Muscle layer of duodenum (tissue), 2 donors: ENCODE data around the gene PANX3.

Experiments used
- H3K27ac ChIP-seq: one replicate; pipeline ENCODE4 v1.7.0; 2013; ENCODE audit warnings: mild to moderate bottlenecking, low read length
- H3K27me3 ChIP-seq: one replicate; pipeline ENCODE4 v1.7.0; 2013; ENCODE audit warnings: low read depth, mild to moderate bottlenecking, control low read depth, low read length
- H3K36me3 ChIP-seq, 2 donors: one replicate each; pipeline ENCODE4 v1.7.0; 2013; ENCODE audit warnings: low read length in 2 of 2, control low read depth in 1 of 2, mild to moderate bottlenecking in 1 of 2; ENCODE audit not compliant: insufficient read depth in 2 of 2, control insufficient read depth in 1 of 2
- H3K4me1 ChIP-seq, 2 donors: one replicate each; pipeline ENCODE4 v1.7.0; 2013; ENCODE audit warnings: low read length in 2 of 2, mild to moderate bottlenecking in 2 of 2, control low read depth in 1 of 2, moderate library complexity in 1 of 2; ENCODE audit not compliant: insufficient read depth in 2 of 2, control insufficient read depth in 1 of 2
- H3K4me3 ChIP-seq, 2 donors: one replicate each; pipeline ENCODE4 v1.7.0; 2013; ENCODE audit warnings: low read length in 2 of 2, low read depth in 1 of 2, mild to moderate bottlenecking in 1 of 2
- H3K9me3 ChIP-seq, 2 donors: one replicate each; pipeline ENCODE4 v1.7.0; 2013; ENCODE audit warnings: low read length in 2 of 2, control low read depth in 1 of 2, mild to moderate bottlenecking in 1 of 2; ENCODE audit not compliant: control insufficient read depth in 1 of 2
- donor health status: healthy.

PANX3 gene

GRCh38 chr11:124622531-124623451, 11.6 kb downstream of the PANX3 start, which contains the start of gene TBRG1:
Gene TBRG1, plus strand, starts transcription at chr11:124622864. Its CDS starts 220 bp downstream, at chr11:124623084.
- peaks cover 0 to 19% of the 10 kb centered on the region in 2 donors for H3K4me1 ChIP-seq
- H3K27ac ChIP-seq: peak within 1 kb of the TSS; percentile 95
- no peaks in the 10 kb centered on the region for H3K27me3 ChIP-seq
- no peaks in the 10 kb centered on the region for H3K9me3 ChIP-seq
- H3K36me3 ChIP-seq: peaks cover 23 to 27% of the 10 kb centered on the region in 2 donors
- peak within 1 kb of the TSS; percentile 80 to 93 for H3K4me3 ChIP-seq

- H3K27ac ChIP-seq: peak overlapping the region; percentile 95
- H3K4me1 ChIP-seq: peaks cover 0 to 19% of the 10 kb centered on the region in 2 donors
- no peaks in the 10 kb centered on the region for H3K9me3 ChIP-seq
- no peaks in the 10 kb centered on the region for H3K27me3 ChIP-seq
- peaks cover 23 to 34% of the 10 kb centered on the region in 2 donors for H3K36me3 ChIP-seq
- H3K4me3 ChIP-seq: peak overlapping the region; percentile 80 to 93
Observed at GRCh38 chr11:124623861-124624525, 12.8 kb downstream of the PANX3 start.

GRCh38 chr11:124625504-124626168, 14.4 kb downstream of the PANX3 start:
- no peaks in the 10 kb centered on the region for H3K9me3 ChIP-seq
- peaks cover 0 to 19% of the 10 kb centered on the region in 2 donors for H3K4me1 ChIP-seq
- H3K27ac ChIP-seq: no peak overlapping the region
- H3K36me3 ChIP-seq: peaks cover 31 to 43% of the 10 kb centered on the region in 2 donors
- H3K27me3 ChIP-seq: no peaks in the 10 kb centered on the region
- no peak overlapping the region for H3K4me3 ChIP-seq

GRCh38 chr11:124627546-124627945, 16.3 kb downstream of the PANX3 start:
- Histone ChIP-seq H3K9me3 (no peaks in the 10 kb centered on the region), H3K4me3 (no peak overlapping the region), H3K4me1 (peaks cover 0 to 19% of the 10 kb centered on the region in 2 donors), H3K27me3 (no peaks in the 10 kb centered on the region), H3K36me3 (peaks cover 48 to 62% of the 10 kb centered on the region in 2 donors), H3K27ac (no peak overlapping the region)

GRCh38 chr11:124629961-124630360, 18.7 kb downstream of the PANX3 start:
- peaks cover 62 to 75% of the 10 kb centered on the region in 2 donors for H3K36me3 ChIP-seq
- H3K27ac ChIP-seq: no peak overlapping the region
- H3K4me3 ChIP-seq: no peak overlapping the region
- peaks cover 0 to 3% of the 10 kb centered on the region in 2 donors for H3K4me1 ChIP-seq
- no peaks in the 10 kb centered on the region for H3K27me3 ChIP-seq
- H3K9me3 ChIP-seq: no peaks in the 10 kb centered on the region

- H3K4me1 ChIP-seq: no peaks in the 10 kb centered on the region
Observed at GRCh38 chr11:124633355-124633754, 22.1 kb downstream of the PANX3 start.

GRCh38 chr11:124635932-124636331, 24.7 kb downstream of the PANX3 start:
- Histone ChIP-seq H3K4me1 (no peaks in the 10 kb centered on the region), H3K4me3 (no peak overlapping the region), H3K36me3 (peaks cover 54 to 80% of the 10 kb centered on the region in 2 donors), H3K27me3 (no peaks in the 10 kb centered on the region), H3K27ac (no peak overlapping the region), H3K9me3 (no peaks in the 10 kb centered on the region)

More at GRCh38 chr11:124633355-124633754, 22.1 kb downstream of the PANX3 start:
- Histone ChIP-seq H3K9me3 (no peaks in the 10 kb centered on the region), H3K27ac (no peak overlapping the region), H3K4me3 (no peak overlapping the region), H3K36me3 (peaks cover 62 to 83% of the 10 kb centered on the region in 2 donors), H3K27me3 (no peaks in the 10 kb centered on the region)

- Histone ChIP-seq H3K4me3 (no peak overlapping the region), H3K36me3 (peaks cover 32 to 54% of the 10 kb centered on the region in 2 donors), H3K9me3 (no peaks in the 10 kb centered on the region), H3K27me3 (no peaks in the 10 kb centered on the region), H3K27ac (no peak overlapping the region), H3K4me1 (no peaks in the 10 kb centered on the region)
Observed at GRCh38 chr11:124638500-124638899, 27.3 kb downstream of the PANX3 start.

GRCh38 chr11:124639186-124639585, 28.0 kb downstream of the PANX3 start:
- peaks cover 28 to 50% of the 10 kb centered on the region in 2 donors for H3K36me3 ChIP-seq

GRCh38 chr11:124640666-124641065, 29.4 kb downstream of the PANX3 start:
- Histone ChIP-seq H3K9me3 (no peaks in the 10 kb centered on the region), H3K4me3 (no peak overlapping the region), H3K4me1 (peaks cover 0 to 6% of the 10 kb centered on the region in 2 donors), H3K27me3 (no peaks in the 10 kb centered on the region), H3K36me3 (peaks cover 20 to 42% of the 10 kb centered on the region in 2 donors), H3K27ac (no peak overlapping the region)

More at GRCh38 chr11:124639186-124639585, 28.0 kb downstream of the PANX3 start:
- no peaks in the 10 kb centered on the region for H3K9me3 ChIP-seq
- no peak overlapping the region for H3K27ac ChIP-seq
- H3K27me3 ChIP-seq: no peaks in the 10 kb centered on the region
- H3K4me3 ChIP-seq: no peak overlapping the region
- no peaks in the 10 kb centered on the region for H3K4me1 ChIP-seq

- Histone ChIP-seq H3K9me3 (no peaks in the 10 kb centered on the region), H3K27me3 (no peaks in the 10 kb centered on the region), H3K36me3 (peaks cover 6 to 28% of the 10 kb centered on the region in 2 donors), H3K27ac (no peak overlapping the region), H3K4me1 (peaks cover 0 to 6% of the 10 kb centered on the region in 2 donors), H3K4me3 (no peak overlapping the region)
Observed at GRCh38 chr11:124642628-124643027, 31.4 kb downstream of the PANX3 start.
